Testis (tissue), 3 donors: ENCODE data around the gene ACAP3. TPM values are rescaled to one million over a fixed set of nuclear protein-coding genes. Genes with fewer than 3 reads are reported as not detected.

ENCODE experiments used
- DNase-seq: peaks from one replicate; pipeline ENCODE4 v3.0.0-alpha.2; 2019
- H3K27ac ChIP-seq, 2 donors: fragments of 200-600 bp; sonication (generic); one replicate each; pipeline ENCODE4 v1.5.1; 2019
- H3K27me3 ChIP-seq: fragments of 200-600 bp; sonication (generic); one replicate; pipeline ENCODE4 v1.5.1; 2019
- H3K36me3 ChIP-seq: fragments of 200-600 bp; sonication (generic); one replicate; pipeline ENCODE4 v1.5.1; 2017; ENCODE audit warnings: low read depth; ENCODE audit errors: missing control alignments
- H3K4me1 ChIP-seq: fragments of 200-600 bp; sonication (generic); one replicate; pipeline ENCODE4 v1.5.1; 2019
- H3K4me3 ChIP-seq, 2 donors: fragments of 200-600 bp; sonication (generic); one replicate each; pipeline ENCODE4 v1.5.1; 2017 to 2019
- H3K9me3 ChIP-seq: fragments of 200-600 bp; sonication (generic); one replicate; pipeline ENCODE4 v1.5.1; 2017
- POLR2A ChIP-seq: fragments of 450-650 bp; IDR thresholded peaks from one replicate; pipeline ENCODE4 v1.6.1; 2017; ENCODE audit warnings: antibody characterized with exemption, mild to moderate bottlenecking, moderate library complexity
- WGBS, 2 donors: methylation state at CpG; one replicate each; pipeline ENCODE4 v1.1.5; 2018; 5-methylcytosine and 5-hydroxymethylcytosine counted together
- intact Hi-C: fragments of 100-400 bp; cut with DNase I; formaldehyde crosslinking; loops from one replicate; pipeline ENCODE4 v1.15.1; 2023; ENCODE audit warnings: low total_unique reads
- polyA plus RNA-seq: library from polyadenylated mRNA; stranded (reverse); fragments of 350-450 nt; fragmentation: Illumina TruSeq; extraction: RNeasy Lipid Tissue Mini Kit (QIAGEN cat#74804); gene quantifications from one replicate; pipeline ENCODE4 v1.2.3, GENCODE V29; 2014; ENCODE audit warnings: low read depth, low replicate concordance; ENCODE audit not compliant: insufficient read depth
- total RNA-seq, 2 donors: library from RNA; depleted of rRNA; stranded (reverse); fragments of >200 nt; gene quantifications; one replicate each; pipeline ENCODE4 v1.2.3, GENCODE V29; 2016
- TF ChIP-seq, protein P1 (sequence below), 3 experiments: fragments of 450-650 bp in 2 of 3; fragments of 200-600 bp in 1 of 3; sonication (generic) in 1 of 3; IDR thresholded peaks; one replicate each; pipeline ENCODE4 v1.5.1; 2016 to 2019; ENCODE audit warnings: antibody characterized with exemption in 3 of 3, mild to moderate bottlenecking in 2 of 3, moderate library complexity in 1 of 3

ACAP3 gene
- total and polyA plus RNA-seq, 3 donors from 2014 or later = 16.8 to 62.7 (median 53.0) TPM

DNA sequence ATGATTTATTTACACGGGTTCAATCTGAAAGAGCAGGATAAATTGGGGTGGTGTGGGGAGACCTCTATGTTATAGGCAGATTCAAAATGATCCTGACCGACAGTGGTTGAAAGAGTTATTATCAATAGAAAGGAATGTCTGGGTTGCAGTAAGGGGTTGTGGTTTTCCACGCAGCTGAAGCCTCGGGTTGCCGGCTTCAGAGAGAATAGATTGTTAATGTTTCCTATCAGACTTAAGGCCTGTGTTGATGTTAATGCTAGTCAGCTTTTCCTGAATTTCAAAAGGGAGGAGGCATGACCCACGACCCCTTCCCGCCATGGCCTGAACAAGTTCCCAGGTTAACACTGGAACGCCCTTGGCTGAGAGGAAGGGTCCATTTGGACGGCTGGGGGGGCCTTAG is 31.9 kb downstream of the ACAP3 start:
- intact Hi-C loops = no loop called here
- Histone ChIP-seq H3K4me3 (no peak overlapping the region), H3K27me3 (no peaks in the 10 kb centered on the region), H3K9me3 (no peaks in the 10 kb centered on the region), H3K27ac (no peak overlapping the region), H3K36me3 (no peaks in the 10 kb centered on the region), H3K4me1 (peaks cover 28% of the 10 kb centered on the region)
- no peak for DNase-seq
- TF ChIP-seq, protein P1, sequence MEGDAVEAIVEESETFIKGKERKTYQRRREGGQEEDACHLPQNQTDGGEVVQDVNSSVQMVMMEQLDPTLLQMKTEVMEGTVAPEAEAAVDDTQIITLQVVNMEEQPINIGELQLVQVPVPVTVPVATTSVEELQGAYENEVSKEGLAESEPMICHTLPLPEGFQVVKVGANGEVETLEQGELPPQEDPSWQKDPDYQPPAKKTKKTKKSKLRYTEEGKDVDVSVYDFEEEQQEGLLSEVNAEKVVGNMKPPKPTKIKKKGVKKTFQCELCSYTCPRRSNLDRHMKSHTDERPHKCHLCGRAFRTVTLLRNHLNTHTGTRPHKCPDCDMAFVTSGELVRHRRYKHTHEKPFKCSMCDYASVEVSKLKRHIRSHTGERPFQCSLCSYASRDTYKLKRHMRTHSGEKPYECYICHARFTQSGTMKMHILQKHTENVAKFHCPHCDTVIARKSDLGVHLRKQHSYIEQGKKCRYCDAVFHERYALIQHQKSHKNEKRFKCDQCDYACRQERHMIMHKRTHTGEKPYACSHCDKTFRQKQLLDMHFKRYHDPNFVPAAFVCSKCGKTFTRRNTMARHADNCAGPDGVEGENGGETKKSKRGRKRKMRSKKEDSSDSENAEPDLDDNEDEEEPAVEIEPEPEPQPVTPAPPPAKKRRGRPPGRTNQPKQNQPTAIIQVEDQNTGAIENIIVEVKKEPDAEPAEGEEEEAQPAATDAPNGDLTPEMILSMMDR (IDR thresholded peaks at IDR 0.05) = no peak
- no peak for TF ChIP-seq POLR2A
- 84 to 86% methylated on average over 9 of the region's 9 CpGs for WGBS, 2 donors

DNA sequence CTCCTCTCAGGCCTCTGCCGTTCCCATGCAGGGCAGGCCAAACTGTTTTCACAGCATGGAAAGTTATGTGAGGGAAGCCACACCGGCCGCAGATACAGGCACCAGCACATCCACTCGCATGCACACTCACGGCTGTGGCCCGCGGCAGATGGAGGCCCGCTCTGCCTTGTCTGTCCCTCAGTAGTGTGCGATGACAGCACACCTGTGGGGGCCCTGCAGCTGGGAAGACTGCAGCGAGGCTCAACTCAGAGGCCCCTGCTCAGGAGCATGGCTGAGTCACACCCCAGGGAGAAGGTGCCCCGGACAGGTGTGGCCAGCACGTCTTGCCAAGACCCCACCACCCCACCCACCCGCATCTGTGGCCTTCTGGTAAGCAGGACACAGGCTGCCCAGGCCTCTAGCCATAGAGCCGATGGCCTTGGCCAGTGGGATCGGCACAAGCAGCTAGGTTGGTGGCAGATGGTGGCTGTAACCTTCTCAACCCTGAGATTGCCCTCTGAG is 32.7 kb downstream of the ACAP3 start:
- DNase-seq = no peak
- peak overlapping the region in 1 of 2 donors; percentile 93 for H3K4me3 ChIP-seq

DNA sequence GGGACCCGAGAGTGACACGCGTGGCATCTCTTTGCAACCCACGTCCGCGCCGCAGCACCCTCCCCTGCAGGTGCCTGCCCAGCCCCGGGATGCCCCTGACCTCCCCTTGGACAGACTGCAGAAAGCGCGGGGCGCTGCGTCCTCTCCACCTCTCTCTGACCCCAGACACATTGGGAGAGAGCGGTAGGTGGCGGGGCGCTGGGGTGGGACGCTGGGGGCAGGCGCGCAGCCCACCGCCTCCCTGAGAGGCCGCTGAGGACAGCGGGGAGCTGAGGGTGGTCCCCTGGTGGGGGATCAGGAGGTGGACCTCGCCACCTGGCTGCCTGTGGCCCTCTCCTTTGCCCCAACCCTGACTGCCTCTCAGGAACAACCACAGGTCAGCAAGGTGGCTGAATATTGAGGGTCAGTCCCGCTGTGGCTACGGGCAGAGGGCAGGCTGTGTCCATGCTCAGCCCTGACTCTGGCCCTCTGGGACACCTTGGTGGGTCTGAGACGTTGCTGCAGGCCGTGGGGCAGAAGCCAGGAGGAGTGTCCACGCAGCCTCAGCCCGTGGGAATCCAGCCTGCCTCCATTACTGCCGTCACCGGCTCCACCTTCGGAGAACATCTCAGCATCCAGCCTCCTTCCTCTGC is 33.3 kb downstream of the ACAP3 start:
- TF ChIP-seq, protein P1 (IDR thresholded peaks at IDR 0.05) = no peak
- no peak for TF ChIP-seq POLR2A
- intact Hi-C loops = no loop called here
- no peak for DNase-seq
- WGBS, 2 donors = 8 to 10% methylated on average over 4 to 31 of the region's 31 CpGs
- Histone ChIP-seq H3K27ac (peak overlapping the region; percentile 84), H3K27me3 (no peaks in the 10 kb centered on the region), H3K9me3 (no peaks in the 10 kb centered on the region), H3K4me1 (peaks cover 36% of the 10 kb centered on the region), H3K36me3 (no peaks in the 10 kb centered on the region), H3K4me3 (peak overlapping the region; percentile 93 to 100)

More for the DNA sequence above, 32.7 kb downstream of the ACAP3 start:
- Histone ChIP-seq H3K4me1 (peaks cover 36% of the 10 kb centered on the region), H3K27me3 (no peaks in the 10 kb centered on the region), H3K9me3 (no peaks in the 10 kb centered on the region), H3K27ac (no peak overlapping the region), H3K36me3 (no peaks in the 10 kb centered on the region)
- intact Hi-C loops = no loop called here
- WGBS, 2 donors = 62 to 81% methylated on average over 11 to 15 of the region's 15 CpGs
- TF ChIP-seq POLR2A = no peak
- TF ChIP-seq, protein P1 (IDR thresholded peaks at IDR 0.05) = no peak

DNA sequence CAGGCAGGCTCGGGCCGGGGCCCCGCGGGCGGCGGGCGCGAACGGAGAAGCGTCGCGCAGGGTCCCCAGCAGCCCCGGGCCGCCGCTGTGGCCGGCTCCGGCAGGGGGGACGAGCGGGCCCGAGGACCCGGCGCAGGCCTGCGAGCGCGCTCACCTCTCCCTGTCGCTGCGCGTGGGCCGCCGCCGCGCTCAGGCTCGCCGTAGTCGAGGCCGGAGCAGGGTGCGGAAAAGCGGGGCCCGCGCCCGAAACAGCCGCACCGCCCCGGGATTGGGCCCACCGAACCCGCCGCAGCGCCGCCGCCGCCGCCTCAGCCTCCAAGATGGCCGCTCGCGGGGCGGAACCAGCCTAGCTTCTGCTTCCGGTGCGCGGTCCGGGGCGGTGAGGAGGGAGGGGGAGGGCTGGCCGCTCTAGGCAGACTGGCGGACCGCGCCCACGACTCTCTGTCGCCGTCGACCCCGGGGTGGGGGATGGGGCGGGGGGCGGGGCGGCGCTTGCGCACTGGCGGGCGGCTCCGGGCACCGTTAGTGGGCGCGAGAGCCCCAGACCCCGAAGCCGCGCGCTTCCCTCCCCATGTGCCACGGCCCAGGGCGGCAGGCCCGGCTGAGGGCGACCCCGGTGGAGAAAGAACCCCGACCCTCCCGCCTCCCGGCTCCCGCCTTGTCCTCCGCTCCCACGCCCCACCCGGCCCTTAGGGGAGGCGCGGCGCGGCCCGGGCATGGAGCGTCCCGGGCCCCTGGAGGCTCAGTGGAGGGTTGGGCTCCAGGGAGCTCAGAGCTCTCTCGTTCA is 34.0 kb downstream of the ACAP3 start, which contains the start of gene UBE2J2:
Gene UBE2J2 (minus strand): TSS at position 343 of the 787 bp plus-strand sequence. CDS start 5,862 bp downstream, outside the sequence.
- H3K4me3 ChIP-seq = peak within 1 kb of the TSS; percentile 93 to 100
- H3K36me3 ChIP-seq = no peaks in the 10 kb centered on the region
- 0 to 1% methylated on average over 2 to 61 of the region's 105 CpGs for WGBS, 2 donors
- TF ChIP-seq, protein P1 (IDR thresholded peaks at IDR 0.05) = no peak
- TF ChIP-seq POLR2A = peak; percentile 45
- no peaks in the 10 kb centered on the region for H3K27me3 ChIP-seq
- peak within 1 kb of the TSS; percentile 84 for H3K27ac ChIP-seq
- intact Hi-C loops = no loop called here
- DNase-seq = peak; percentile 96
- H3K4me1 ChIP-seq = peaks cover 36% of the 10 kb centered on the region
- H3K9me3 ChIP-seq = no peaks in the 10 kb centered on the region
